Loucy (cell line): ENCODE data around the gene OR52B6.

Source experiments
- EZH2phosphoT487 ChIP-seq: fragments of 200-600 bp; IDR thresholded peaks from 2 replicates; pipeline ENCODE4 v1.6.1; 2018; ENCODE audit warnings: antibody characterized with exemption, mild to moderate bottlenecking, moderate library complexity, borderline replicate concordance
- TF ChIP-seq, protein P1 (sequence below): fragments of 200-600 bp; sonication (generic); conservative IDR thresholded peaks from 2 replicates; pipeline ENCODE4 v1.5.1; 2014; ENCODE audit warnings: mild to moderate bottlenecking, antibody characterized with exemption, low read length

DNA sequence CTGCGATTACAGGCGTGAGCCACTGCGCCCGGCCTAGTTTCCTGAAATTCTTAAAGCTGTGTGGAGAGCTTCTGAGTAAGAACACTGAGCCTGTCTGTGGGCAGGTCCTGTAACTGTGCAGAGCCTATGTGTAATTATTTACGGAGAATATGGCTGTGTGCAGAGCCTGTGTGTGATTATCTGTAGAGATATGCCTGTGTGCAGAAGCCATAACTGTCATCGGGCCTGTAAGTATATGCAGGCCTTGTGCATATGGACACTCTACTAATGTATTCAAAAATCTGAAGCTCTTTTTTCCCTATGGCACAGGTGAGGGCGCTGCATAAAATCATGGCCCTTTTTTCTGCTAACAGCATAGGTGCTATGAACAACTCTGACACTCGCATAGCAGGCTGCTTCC lies at the start of gene OR52B6:
- TF ChIP-seq, protein P1, sequence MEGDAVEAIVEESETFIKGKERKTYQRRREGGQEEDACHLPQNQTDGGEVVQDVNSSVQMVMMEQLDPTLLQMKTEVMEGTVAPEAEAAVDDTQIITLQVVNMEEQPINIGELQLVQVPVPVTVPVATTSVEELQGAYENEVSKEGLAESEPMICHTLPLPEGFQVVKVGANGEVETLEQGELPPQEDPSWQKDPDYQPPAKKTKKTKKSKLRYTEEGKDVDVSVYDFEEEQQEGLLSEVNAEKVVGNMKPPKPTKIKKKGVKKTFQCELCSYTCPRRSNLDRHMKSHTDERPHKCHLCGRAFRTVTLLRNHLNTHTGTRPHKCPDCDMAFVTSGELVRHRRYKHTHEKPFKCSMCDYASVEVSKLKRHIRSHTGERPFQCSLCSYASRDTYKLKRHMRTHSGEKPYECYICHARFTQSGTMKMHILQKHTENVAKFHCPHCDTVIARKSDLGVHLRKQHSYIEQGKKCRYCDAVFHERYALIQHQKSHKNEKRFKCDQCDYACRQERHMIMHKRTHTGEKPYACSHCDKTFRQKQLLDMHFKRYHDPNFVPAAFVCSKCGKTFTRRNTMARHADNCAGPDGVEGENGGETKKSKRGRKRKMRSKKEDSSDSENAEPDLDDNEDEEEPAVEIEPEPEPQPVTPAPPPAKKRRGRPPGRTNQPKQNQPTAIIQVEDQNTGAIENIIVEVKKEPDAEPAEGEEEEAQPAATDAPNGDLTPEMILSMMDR = no peak
- no peak for TF ChIP-seq EZH2phosphoT487
